Natural killer cell (primary cell): ENCODE data around the gene ZEB1. TPM values are rescaled to one million over a fixed set of nuclear protein-coding genes. Genes with fewer than 3 reads are reported as not detected.

Experiments
- ATAC-seq, 3 donors: fragments of 150-1000 bp in 2 of 3; fragments of 200-7000 bp in 1 of 3; cut with Tn5 transposase; 1 replicate in 1 of 3; 2 replicates in 2 of 3; pipeline ENCODE4 v1.10.0; 2021; ENCODE audit warnings: mild to moderate bottlenecking in 2 of 3, moderate library complexity in 2 of 3
- DNase-seq, 2 donors: peaks; one replicate each; pipeline versions ENCODE4 v3.0.0 to v3.0.0-alpha.2; 2013 to 2021; ENCODE audit warnings: mixed read lengths in 1 of 2
- H3K27ac ChIP-seq: one replicate; pipeline ENCODE4 v1.5.1; 2013; ENCODE audit warnings: mild to moderate bottlenecking, low read length
- H3K27me3 ChIP-seq: one replicate; pipeline ENCODE4 v1.6.1; 2013; ENCODE audit warnings: low read length; ENCODE audit not compliant: control insufficient read depth, insufficient read depth
- H3K36me3 ChIP-seq: one replicate; pipeline ENCODE4 v1.6.1; 2013; ENCODE audit warnings: low read length; ENCODE audit not compliant: control insufficient read depth, insufficient read depth
- H3K4me1 ChIP-seq: one replicate; pipeline ENCODE4 v1.6.1; 2013; ENCODE audit warnings: low read length; ENCODE audit not compliant: control insufficient read depth, insufficient read depth
- H3K4me3 ChIP-seq: one replicate; pipeline ENCODE4 v1.5.1; 2013; ENCODE audit warnings: low read length
- H3K9me3 ChIP-seq: one replicate; pipeline ENCODE4 v1.6.1; 2013; ENCODE audit warnings: low read length; ENCODE audit not compliant: control insufficient read depth, insufficient read depth
- H3K27ac Mint-ChIP-seq, 2 donors: one replicate each; pipeline ENCODE4 v1.8.0; 2022; ENCODE audit warnings: mild to moderate bottlenecking in 2 of 2, mixed read lengths in 2 of 2, moderate library complexity in 1 of 2
- H3K27me3 Mint-ChIP-seq, 2 donors: one replicate each; pipeline ENCODE4 v1.8.0; 2022; ENCODE audit warnings: low read depth in 2 of 2, mixed read lengths in 2 of 2
- H3K36me3 Mint-ChIP-seq: one replicate; pipeline ENCODE4 v1.8.0; 2022; ENCODE audit warnings: mixed read lengths
- H3K4me1 Mint-ChIP-seq, 2 donors: one replicate each; pipeline ENCODE4 v1.8.0; 2022; ENCODE audit warnings: mixed read lengths in 2 of 2
- H3K4me3 Mint-ChIP-seq: one replicate; pipeline ENCODE4 v1.8.0; 2022; ENCODE audit warnings: mild to moderate bottlenecking, moderate library complexity, mixed read lengths
- H3K9me3 Mint-ChIP-seq, 2 donors: one replicate each; pipeline ENCODE4 v1.8.0; 2022; ENCODE audit warnings: mixed read lengths in 2 of 2
- WGBS: methylation state at CpG from one replicate; pipeline ENCODE4 v1.1.7; 2013; ENCODE audit warnings: missing lambda C conversion rate; ENCODE audit not compliant: insufficient coverage; 5-methylcytosine and 5-hydroxymethylcytosine counted together
- intact Hi-C: fragments of 100-400 bp; cut with micrococcal nuclease; formaldehyde crosslinking; loops from one replicate; pipeline ENCODE4 v1.14.2; 2022
- total RNA-seq, 4 donors: library from RNA; stranded (reverse); fragments of 120-200 nt in 1 of 4; gene quantifications; one replicate each; pipeline versions ENCODE4 v1.2.3 to v1.2.4, GENCODE V29; 2013 to 2022
- TF ChIP-seq, protein P1 (sequence below): fragments of 200-600 bp; IDR thresholded peaks from one replicate; pipeline ENCODE4 v1.8.0; 2022; ENCODE audit warnings: antibody characterized with exemption

ZEB1 gene
- total RNA-seq, 3 donors from 2014 or later (not counting 1 experiment from before 2014, with no cell fraction given) = 29.3 to 30.6 (median 29.7) TPM

DNA sequence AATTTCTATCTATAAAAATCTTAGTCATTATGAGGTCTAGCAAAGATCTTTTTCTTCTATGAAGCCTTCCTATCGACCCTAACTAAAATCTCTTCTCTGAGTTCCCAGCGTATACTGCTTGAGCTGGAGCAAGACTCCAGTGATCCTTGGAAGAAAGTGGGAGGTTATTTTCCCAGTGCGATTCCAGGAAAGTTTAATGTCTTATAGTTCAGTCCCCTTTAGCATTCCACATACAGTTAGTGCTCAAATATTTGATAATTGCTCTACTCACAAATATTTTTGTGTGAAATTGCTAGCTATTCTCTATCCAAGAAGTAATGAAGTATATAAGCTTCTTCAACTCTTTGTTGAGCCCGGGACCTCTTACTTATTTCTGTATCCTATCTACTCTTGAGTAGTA is 47.7 kb downstream of the ZEB1 start:
- peaks cover 18 to 22% of the 10 kb centered on the region in 2 donors for H3K4me1 Mint-ChIP-seq
- no peak overlapping the region for H3K27ac Mint-ChIP-seq
- 100% methylated on average over 1 of the region's 4 CpGs for WGBS

DNA sequence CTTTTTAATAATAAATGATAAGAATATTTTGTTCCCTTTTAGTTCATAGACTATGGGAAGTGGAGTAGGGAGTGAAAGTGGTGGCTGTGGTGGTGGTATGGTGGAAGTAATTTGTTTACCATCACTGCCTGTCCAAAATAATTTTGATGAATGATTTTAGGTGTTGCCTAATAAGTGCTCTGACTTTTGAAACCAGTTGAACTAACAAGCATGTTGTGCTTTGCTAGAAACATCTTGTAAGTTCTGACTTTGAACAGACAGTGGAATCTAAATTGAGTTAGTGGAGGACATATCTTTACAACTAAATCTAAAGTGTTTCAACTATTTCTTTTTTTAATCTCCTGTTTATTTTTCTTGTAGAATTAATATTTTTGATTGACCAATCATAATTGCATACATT is 49.7 kb downstream of the ZEB1 start:
- TF ChIP-seq, protein P1, sequence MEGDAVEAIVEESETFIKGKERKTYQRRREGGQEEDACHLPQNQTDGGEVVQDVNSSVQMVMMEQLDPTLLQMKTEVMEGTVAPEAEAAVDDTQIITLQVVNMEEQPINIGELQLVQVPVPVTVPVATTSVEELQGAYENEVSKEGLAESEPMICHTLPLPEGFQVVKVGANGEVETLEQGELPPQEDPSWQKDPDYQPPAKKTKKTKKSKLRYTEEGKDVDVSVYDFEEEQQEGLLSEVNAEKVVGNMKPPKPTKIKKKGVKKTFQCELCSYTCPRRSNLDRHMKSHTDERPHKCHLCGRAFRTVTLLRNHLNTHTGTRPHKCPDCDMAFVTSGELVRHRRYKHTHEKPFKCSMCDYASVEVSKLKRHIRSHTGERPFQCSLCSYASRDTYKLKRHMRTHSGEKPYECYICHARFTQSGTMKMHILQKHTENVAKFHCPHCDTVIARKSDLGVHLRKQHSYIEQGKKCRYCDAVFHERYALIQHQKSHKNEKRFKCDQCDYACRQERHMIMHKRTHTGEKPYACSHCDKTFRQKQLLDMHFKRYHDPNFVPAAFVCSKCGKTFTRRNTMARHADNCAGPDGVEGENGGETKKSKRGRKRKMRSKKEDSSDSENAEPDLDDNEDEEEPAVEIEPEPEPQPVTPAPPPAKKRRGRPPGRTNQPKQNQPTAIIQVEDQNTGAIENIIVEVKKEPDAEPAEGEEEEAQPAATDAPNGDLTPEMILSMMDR = no peak
- Histone ChIP-seq H3K36me3 (no peaks in the 10 kb centered on the region), H3K27me3 (no peaks in the 10 kb centered on the region), H3K4me1 (no peaks in the 10 kb centered on the region), H3K27ac (no peak overlapping the region), H3K4me3 (no peak overlapping the region), H3K9me3 (no peaks in the 10 kb centered on the region)
- no peak for ATAC-seq
- no peak overlapping the region for H3K4me3 Mint-ChIP-seq
- no peaks in the 10 kb centered on the region for H3K9me3 Mint-ChIP-seq
- H3K27me3 Mint-ChIP-seq = no peaks in the 10 kb centered on the region
- DNase-seq = no peak
- H3K4me1 Mint-ChIP-seq = peaks cover 19 to 22% of the 10 kb centered on the region in 2 donors
- no peak overlapping the region for H3K27ac Mint-ChIP-seq
- intact Hi-C loops = no loop called here
- H3K36me3 Mint-ChIP-seq = no peaks in the 10 kb centered on the region

More for the DNA sequence above, 47.7 kb downstream of the ZEB1 start:
- Histone ChIP-seq H3K9me3 (peaks cover 7% of the 10 kb centered on the region), H3K36me3 (peaks cover 3% of the 10 kb centered on the region), H3K4me3 (no peak overlapping the region), H3K27me3 (no peaks in the 10 kb centered on the region), H3K27ac (no peak overlapping the region), H3K4me1 (no peaks in the 10 kb centered on the region)
- intact Hi-C loops = no loop called here
- TF ChIP-seq, protein P1 = no peak
- ATAC-seq (no peak), DNase-seq (no peak)
- Mint-ChIP-seq H3K4me3 (no peak overlapping the region), H3K9me3 (no peaks in the 10 kb centered on the region), H3K27me3 (no peaks in the 10 kb centered on the region), H3K36me3 (no peaks in the 10 kb centered on the region)

DNA sequence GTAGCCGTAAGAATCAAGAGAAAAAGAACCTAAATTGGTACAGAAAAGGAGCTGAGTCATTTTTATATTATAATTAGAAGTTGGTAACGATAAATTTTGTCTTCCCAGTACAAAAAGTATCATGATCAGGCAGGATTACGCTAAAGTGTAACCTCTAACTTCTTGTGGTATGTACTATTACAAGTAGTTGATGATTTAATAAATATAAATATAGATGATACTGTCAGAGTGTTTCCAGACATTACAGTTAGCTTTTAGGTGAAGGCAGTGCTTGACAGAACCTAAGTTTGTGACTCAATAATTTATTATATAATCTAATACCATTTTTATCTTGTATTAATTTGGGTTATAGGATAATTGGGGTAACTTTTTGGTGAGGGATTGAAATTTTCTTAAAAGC is 53.4 kb downstream of the ZEB1 start:
- TF ChIP-seq, protein P1 = no peak
- H3K4me3 Mint-ChIP-seq = no peak overlapping the region
- H3K27ac Mint-ChIP-seq = no peak overlapping the region
- no peak overlapping the region for H3K27ac ChIP-seq
- no peak for ATAC-seq
- 93% methylated on average over 3 of the region's 3 CpGs for WGBS
- H3K36me3 ChIP-seq = no peaks in the 10 kb centered on the region
- H3K27me3 Mint-ChIP-seq = no peaks in the 10 kb centered on the region
- no peak overlapping the region for H3K4me3 ChIP-seq
- H3K9me3 Mint-ChIP-seq = no peaks in the 10 kb centered on the region
- no peaks in the 10 kb centered on the region for H3K36me3 Mint-ChIP-seq
- no peak for DNase-seq
- intact Hi-C loops = no loop called here
- no peaks in the 10 kb centered on the region for H3K27me3 ChIP-seq
- peaks cover 17 to 19% of the 10 kb centered on the region in 2 donors for H3K4me1 Mint-ChIP-seq
- H3K4me1 ChIP-seq = no peaks in the 10 kb centered on the region
- H3K9me3 ChIP-seq = no peaks in the 10 kb centered on the region

DNA sequence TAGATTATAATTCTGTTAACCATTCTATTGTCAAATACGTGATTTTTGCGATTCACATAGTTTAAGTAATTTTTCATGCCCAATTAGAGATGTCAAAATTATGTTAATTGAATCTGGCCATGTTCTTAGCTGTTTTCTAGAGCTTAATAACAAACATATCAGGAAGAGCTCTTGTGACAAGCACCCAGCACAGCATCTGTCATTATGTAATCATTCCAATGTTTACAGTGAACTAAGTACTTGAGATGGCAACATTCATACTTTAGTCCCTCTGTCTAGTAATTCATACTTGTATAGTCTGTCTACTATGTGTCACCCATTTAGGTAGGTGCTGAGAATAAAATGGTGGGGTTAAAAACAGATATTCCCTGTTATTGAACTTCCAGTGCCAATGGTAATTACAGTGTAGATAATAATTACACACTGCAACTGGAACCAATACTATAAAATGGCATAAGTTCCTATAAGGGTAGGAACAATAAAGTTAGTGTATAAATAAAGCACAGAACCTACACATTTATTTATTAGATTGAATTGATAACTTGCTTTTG is 55.2 kb downstream of the ZEB1 start:
- Mint-ChIP-seq H3K27ac (no peak overlapping the region), H3K4me3 (no peak overlapping the region), H3K9me3 (no peaks in the 10 kb centered on the region), H3K36me3 (no peaks in the 10 kb centered on the region), H3K27me3 (no peaks in the 10 kb centered on the region), H3K4me1 (peaks cover 16 to 19% of the 10 kb centered on the region in 2 donors)
- intact Hi-C loops = no loop called here
- no peak overlapping the region for H3K27ac ChIP-seq
- DNase-seq (no peak), ATAC-seq (no peak)
- no peaks in the 10 kb centered on the region for H3K27me3 ChIP-seq
- H3K4me3 ChIP-seq = no peak overlapping the region
- WGBS = no CpG with 5 or more reads among the region's 2 CpGs
- no peaks in the 10 kb centered on the region for H3K36me3 ChIP-seq
- TF ChIP-seq, protein P1 = no peak
- no peaks in the 10 kb centered on the region for H3K4me1 ChIP-seq
- no peaks in the 10 kb centered on the region for H3K9me3 ChIP-seq
